Inflammatory macrophage (primary cell): ENCODE results near the gene NDST4.

ENCODE experiments used
- DNase-seq, 2 donors: peaks; one replicate each; pipeline ENCODE4 v3.0.0-alpha.2; 2020 to 2022
- total RNA-seq, 18 experiments: gene quantifications; one replicate each; lab custom pipeline; 2026; ENCODE audit warnings: mixed read lengths in 6 of 18, inconsistent platforms in 2 of 18; lab: John Stamatoyannopoulos, UW

NDST4 gene
- total RNA-seq = 0 to 0.10 (median 0) reads per million in 18 experiments

- DNase-seq = no peak
These were observed at the start of gene NDST4 for GRCh38 chr4:115113506-115114106. Gene NDST4, minus strand, starts transcription at chr4:115113620. Its CDS starts 36,584 bp downstream, at chr4:115077036.

DNA sequence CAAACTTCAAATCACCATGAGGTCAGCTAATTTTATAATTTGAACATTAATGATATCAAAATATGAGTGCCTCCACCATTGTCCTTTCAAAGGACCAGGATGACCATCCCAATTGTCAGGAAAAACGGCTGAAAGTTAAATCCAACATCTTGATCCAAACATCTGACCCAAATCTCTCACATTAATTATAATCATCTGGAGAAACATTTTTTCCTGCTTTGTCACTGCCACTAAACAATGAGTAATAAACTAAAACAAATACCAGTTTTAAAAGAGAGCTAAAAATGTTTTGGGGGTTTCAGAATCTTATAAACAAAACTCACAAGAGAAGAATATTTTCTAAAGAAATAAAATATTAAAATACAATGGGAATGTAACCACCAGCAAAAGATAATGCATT is 45.7 kb upstream of the NDST4 start:
- no peak for DNase-seq

DNA sequence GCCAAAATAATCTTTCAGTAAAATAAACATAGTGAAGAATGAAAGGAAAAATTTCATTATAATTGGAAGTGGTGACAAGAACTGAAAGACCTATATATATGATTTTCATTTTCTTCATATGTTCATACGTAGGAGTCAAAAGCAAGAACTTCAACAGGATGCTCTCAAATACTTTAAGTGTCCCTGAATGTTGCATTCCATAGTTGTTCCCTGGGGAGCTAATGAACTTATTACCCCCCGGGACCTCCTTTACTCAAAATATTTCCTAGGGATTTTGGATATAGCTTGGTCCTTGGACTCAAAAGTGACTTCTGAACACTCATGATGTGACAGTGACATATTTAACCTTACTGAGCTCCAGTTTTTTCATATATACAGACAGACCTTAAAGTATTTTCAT is 44.9 kb upstream of the NDST4 start:
- no peak for DNase-seq

DNA sequence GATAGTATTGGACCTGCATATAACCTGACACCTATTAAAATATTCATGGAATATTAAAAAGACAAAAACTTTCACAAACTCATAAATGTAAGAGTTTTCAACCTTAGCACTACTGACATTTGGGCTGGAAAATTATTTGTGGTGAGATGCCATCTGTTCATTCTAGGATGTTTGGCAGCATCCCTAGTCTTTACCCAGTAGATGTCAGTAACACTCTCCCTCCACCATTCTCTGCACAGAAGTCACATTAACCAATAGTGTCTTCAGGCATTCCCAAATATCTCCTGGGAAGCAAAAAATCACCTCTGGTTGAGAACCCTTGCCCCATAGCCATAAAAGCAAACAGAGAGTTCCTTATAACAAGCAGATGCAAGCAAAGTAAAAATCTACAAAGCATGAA is 41.4 kb upstream of the NDST4 start:
- DNase-seq = no peak

- DNase-seq = no peak
These were observed 39.5 kb upstream of the NDST4 start for GRCh38 chr4:115152965-115153364.

DNA sequence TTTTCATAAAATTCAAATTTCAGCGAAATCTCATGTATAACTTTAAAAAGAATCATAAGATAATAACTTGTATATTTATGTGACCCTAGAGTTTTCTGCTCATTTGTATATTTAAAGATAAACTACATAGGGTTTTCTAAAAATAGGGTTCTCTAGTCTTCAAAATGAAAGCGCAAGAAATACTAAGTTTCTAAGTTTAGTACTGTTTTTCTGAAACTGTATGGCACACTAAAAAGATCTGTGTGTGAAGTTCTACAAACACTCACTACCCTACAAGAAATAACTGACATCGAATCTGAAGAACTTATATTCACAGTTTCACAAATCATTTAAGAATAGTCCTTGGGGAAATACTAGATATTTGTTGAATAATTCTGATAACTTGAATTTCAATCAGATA is 38.7 kb upstream of the NDST4 start:
- DNase-seq = no peak

DNA sequence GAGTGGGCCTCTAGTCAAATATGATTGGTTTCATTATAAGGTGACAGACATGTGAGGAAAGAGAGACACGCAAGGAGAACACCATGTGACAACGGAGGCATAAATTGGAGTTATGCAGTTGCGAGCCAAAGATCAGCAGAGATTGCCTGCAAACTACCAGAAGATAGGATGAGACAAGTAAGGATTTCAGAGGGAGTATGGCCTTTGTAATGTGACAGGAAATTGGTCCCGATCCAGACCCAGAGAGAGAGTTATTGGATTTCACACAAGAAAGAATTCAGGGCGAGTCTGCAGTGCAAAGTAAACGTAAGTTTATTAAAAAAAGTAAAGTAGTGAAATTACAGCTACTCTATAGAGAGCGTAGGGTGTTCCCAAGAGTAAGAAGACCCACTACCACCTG is 35.7 kb upstream of the NDST4 start:
- DNase-seq = no peak

- DNase-seq = no peak
These were observed 32.2 kb upstream of the NDST4 start for GRCh38 chr4:115145393-115146160.

- DNase-seq = no peak
These were observed 14.6 kb upstream of the NDST4 start for GRCh38 chr4:115128037-115128436.

DNA sequence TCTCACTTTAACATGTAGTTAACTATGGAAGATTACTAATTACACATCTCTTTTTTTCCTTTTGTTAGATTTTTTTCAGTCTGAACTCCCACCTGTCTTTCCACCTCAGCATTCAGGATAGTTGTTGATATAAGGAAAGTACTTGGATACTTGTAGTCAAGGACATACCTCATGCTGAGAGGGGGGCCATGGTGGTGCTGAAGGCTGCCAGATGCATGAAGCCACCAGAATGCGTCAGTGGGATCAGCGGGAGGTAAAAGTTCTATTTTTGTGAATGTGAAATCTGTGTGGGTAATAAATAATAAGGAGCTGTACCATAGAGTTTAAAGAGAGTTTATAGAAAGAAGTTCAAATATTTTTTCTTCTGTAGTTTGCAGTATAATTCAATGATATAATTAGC is 13.1 kb upstream of the NDST4 start:
- DNase-seq = no peak

- DNase-seq = no peak
These were observed 8.1 kb upstream of the NDST4 start for GRCh38 chr4:115121351-115122043.

DNA sequence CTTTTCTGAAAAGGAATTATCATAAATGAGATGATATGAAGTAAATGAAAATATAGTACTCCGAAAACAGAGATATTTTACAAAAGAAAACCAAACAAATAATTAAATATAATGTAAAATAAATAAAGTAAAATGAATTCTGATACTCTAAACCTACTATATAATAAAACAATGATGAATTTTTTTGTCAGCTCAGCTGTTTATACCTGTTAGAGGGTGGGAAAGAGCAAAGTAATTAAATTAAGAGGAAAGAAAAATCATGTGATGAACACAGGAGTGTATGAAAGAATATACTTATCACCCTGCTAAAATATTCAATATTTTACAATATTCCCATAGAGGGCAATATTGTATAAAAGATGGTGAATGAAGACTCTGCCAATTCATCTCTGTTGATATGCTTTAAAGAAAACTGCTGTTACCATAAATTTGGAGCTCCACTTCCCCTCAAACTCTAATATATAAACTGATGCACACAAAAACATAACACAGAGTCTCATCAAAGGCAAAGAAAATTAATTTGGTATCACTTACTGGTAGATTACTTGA is 6.5 kb upstream of the NDST4 start:
- DNase-seq = no peak

DNA sequence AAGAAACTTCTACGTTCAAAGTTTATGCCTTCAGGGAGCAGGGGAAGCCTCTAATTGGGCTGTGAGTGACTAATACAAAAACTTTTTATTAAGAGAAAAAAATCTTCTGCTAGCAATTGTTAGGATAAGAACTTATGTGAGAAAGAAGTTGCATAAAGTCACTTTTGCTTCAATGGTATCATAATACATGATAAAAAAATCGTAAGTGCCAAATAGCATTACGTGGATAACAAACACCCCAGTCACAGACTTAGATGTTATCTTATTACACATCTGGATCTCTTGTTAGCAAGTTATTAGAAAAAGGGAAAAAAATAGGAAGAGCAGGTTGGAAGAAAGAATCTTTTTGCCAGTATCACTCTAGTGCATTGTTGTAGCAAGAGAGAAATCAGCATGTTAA is 4.2 kb upstream of the NDST4 start:
- no peak for DNase-seq

DNA sequence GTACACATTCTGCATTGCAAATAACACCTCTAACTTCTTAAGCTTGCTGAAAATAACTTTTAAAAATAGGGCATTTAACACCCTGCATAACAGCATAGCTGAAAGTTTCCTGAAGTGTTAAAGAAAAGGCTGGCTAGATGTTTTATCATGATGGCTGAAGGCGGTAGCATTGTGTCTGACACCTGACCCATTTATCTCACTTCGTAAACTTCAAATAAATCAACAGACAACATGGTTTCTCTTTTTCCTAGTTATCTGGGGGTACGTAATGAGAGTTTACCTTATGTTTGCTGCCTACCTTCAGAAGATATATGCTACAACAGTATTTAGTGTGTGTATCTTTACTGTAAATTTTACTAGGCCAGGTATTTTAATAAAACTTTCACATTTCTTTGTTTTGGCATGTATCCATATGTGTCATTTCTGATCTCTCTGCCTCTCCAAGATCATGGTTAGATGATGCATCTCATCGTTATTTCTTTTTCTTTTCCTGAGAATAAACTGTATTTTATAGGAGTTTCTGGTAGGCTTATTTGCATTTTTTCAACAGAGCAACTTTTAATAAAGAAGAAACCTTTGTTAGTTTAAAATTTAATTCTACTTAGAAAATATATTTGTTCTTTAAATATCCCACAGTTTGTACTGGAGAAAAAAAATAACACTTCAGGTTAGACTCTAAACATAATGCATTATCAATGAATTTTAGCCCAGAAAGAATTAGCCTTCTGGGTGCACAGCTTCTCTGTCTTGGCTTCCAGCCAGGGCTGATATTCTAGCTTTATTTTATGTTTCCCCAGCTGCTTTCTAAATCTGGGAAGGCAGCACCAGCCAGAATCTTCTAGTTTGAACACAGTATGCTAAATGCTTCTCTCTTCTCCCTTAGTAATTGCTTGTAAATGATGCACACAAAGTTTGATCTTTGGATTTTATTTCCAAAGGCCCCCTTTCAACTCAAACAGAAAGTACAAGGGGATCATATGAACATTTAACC is 2.9 kb downstream of the NDST4 start:
- no peak for DNase-seq

DNA sequence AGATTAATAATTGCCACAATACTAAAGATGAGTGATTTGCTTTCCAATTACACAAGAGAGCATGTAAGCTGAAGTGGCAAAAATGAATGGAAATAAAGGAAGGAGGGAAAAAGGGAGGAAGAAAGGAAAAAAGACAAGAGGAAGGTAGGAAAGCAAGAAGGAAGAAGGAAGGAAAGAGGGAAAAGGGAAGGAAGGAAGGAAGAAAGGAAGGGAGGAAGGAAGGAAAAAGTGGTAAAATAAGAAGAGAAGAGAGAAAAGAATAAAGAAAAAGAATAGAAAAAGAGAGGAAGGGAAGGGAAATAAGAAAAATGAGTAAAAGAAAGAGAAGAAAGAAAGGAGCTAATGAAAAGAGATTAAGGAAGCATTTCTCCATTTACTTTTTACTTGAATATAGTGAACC is 4.6 kb downstream of the NDST4 start:
- no peak for DNase-seq

DNA sequence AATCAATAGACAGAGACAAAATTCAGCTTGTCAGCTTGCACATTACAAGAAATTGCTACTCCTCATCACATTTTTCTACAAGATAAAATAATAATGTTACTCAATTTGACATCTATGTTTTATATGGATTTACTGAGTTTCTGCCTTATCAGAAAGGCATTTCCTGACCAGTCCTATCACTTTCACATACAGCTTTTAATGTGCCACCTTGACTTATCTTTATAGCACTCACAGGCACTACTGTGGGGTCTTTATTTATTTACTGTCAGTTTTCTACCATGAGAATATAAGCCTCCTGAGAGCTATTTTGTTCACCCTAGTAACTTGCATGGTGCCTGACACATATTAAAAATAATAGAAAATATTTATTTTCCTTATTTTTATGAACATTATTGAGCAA is 6.0 kb downstream of the NDST4 start:
- DNase-seq = no peak

GRCh38 chr4:115101675-115102074 is 11.7 kb downstream of the NDST4 start:
- DNase-seq = no peak

DNA sequence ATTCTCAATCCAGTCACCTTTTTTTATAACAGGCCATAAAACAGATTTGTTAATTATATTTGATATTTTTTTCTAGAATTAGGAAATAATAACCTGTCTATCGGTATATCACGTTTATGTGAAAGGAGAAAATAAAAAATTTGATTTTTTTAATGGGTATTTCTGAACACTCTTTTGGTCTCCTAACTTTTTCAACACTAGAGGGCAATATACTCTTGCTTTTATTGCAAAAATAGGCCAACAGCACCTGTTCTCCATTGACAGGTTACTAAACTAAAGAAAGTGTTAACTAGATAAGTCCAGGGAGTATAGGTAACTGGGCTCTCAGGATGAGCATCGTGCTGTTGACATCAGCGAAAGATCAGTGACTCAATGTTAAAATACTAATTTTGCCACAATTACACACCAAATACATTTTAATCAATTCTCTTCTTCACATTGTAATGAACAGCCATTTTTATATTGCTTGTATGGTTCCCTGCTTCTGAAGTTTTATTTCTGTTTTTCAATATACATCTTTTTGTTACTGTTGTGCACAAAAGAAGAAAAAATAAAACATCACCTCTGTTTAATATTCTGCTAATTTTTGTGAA is 22.8 kb downstream of the NDST4 start:
- DNase-seq = peak; percentile 4 to 34

GRCh38 chr4:115082633-115083032 is 30.8 kb downstream of the NDST4 start:
- DNase-seq = no peak

GRCh38 chr4:115076691-115077090 is 36.7 kb downstream of the NDST4 start:
- DNase-seq = no peak

- DNase-seq = no peak
These were observed 54.9 kb downstream of the NDST4 start for GRCh38 chr4:115058533-115058932.

DNA sequence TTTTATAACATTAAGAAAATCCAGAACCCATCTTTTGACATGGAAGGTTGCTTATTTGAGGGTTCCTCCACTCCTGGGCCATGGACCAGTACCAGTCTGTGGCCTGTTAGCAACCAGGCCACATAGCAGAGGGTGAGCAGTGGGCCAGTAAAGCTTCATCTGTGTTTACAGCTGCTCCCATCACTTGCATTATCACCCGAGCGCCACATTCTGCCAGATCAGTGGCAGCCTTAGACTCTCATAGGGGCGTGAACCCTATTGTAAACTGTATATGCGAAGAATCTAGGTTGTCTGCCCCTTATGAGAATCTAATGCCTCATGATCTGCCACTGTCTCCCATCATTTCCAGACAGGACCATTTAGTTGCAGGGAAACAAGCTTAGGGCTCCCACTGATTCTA is 58.6 kb downstream of the NDST4 start:
- no peak for DNase-seq
